Measurements from ENCODE around the gene MAB21L2.
A peak's percentile ranks its signal among the peaks of the same experiment; 100 is the strongest.

The MAB21L2 gene

DNA sequence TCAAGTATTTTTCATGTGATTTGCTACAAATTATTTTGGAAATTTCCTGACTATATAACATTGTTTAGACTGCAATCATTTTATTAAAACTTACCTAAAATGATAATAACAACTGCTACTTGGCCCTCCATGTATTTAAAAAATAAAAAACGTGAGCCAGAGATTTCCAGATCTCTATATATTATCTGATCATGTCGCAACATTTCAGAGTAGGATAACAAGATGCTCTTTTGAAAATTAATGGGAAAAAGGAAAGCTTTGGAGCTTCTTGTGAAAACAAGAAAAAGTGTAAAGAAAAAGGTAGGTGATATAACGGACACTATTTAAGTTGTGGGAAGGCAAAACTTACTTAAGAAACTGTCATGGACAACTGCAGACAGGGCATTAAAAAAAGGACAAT, 14.9 kb upstream of the MAB21L2 start:
- TF ChIP-seq ZNF565 (CRISPR knock-in tag; conservative IDR thresholded peaks at IDR 0.05; ENCODE audit: low read depth) (no peak), SNAI2 (CRISPR knock-in tag; IDR thresholded peaks at IDR 0.05) (no peak), ZC3H10 (CRISPR knock-in tag; IDR thresholded peaks at IDR 0.05) (no peak), CSDC2 (CRISPR knock-in tag; IDR thresholded peaks at IDR 0.05) (no peak), PPARA (CRISPR knock-in tag; IDR thresholded peaks at IDR 0.05; ENCODE audit: borderline replicate concordance) (no peak), ZNF70 (CRISPR knock-in tag; IDR thresholded peaks at IDR 0.05) (no peak), ESRRG (CRISPR knock-in tag; IDR thresholded peaks at IDR 0.05) (no peak), ZNF8 (CRISPR knock-in tag; IDR thresholded peaks at IDR 0.05) (no peak), GLIS3 (CRISPR knock-in tag; IDR thresholded peaks at IDR 0.05) (no peak), ISL1 (CRISPR knock-in tag; IDR thresholded peaks at IDR 0.05) (no peak), CSRNP3 (CRISPR knock-in tag; IDR thresholded peaks at IDR 0.05) (no peak), OSR1 (CRISPR knock-in tag; IDR thresholded peaks at IDR 0.05) (no peak), TCF4 (CRISPR knock-in tag; IDR thresholded peaks at IDR 0.05; ENCODE audit: borderline replicate concordance) (no peak)
- TF ChIP-seq, protein P1, sequence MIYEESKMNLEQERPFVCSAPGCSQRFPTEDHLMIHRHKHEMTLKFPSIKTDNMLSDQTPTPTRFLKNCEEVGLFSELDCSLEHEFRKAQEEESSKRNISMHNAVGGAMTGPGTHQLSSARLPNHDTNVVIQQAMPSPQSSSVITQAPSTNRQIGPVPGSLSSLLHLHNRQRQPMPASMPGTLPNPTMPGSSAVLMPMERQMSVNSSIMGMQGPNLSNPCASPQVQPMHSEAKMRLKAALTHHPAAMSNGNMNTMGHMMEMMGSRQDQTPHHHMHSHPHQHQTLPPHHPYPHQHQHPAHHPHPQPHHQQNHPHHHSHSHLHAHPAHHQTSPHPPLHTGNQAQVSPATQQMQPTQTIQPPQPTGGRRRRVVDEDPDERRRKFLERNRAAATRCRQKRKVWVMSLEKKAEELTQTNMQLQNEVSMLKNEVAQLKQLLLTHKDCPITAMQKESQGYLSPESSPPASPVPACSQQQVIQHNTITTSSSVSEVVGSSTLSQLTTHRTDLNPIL (CRISPR knock-in tag; IDR thresholded peaks at IDR 0.05; ENCODE audit: low read depth): no peak
- ATAC-seq: no peak

- peak; percentile 92 for ATAC-seq
- TF ChIP-seq, protein P2, sequence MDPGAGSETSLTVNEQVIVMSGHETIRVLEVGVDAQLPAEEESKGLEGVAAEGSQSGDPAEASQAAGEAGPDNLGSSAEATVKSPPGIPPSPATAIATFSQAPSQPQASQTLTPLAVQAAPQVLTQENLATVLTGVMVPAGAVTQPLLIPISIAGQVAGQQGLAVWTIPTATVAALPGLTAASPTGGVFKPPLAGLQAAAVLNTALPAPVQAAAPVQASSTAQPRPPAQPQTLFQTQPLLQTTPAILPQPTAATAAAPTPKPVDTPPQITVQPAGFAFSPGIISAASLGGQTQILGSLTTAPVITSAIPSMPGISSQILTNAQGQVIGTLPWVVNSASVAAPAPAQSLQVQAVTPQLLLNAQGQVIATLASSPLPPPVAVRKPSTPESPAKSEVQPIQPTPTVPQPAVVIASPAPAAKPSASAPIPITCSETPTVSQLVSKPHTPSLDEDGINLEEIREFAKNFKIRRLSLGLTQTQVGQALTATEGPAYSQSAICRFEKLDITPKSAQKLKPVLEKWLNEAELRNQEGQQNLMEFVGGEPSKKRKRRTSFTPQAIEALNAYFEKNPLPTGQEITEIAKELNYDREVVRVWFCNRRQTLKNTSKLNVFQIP (CRISPR knock-in tag; IDR thresholded peaks at IDR 0.05; ENCODE audit: borderline replicate concordance, low read depth): 0 out of 2 replicates have a peak, but pooled peaks have one; percentile 43
- TF ChIP-seq ISL1 (CRISPR knock-in tag; IDR thresholded peaks at IDR 0.05): peak; percentile 57; the same call in 1 of the 2 replicates
- TF ChIP-seq ARNTL (CRISPR knock-in tag; IDR thresholded peaks at IDR 0.05; ENCODE audit: borderline replicate concordance, low read depth): no peak
- no peak for TF ChIP-seq PPARA (CRISPR knock-in tag; IDR thresholded peaks at IDR 0.05; ENCODE audit: borderline replicate concordance)
- no peak for TF ChIP-seq CSDC2 (CRISPR knock-in tag; IDR thresholded peaks at IDR 0.05)
Measured at GRCh38 chr4:150569384-150569987, 12.5 kb upstream of the MAB21L2 start.

DNA sequence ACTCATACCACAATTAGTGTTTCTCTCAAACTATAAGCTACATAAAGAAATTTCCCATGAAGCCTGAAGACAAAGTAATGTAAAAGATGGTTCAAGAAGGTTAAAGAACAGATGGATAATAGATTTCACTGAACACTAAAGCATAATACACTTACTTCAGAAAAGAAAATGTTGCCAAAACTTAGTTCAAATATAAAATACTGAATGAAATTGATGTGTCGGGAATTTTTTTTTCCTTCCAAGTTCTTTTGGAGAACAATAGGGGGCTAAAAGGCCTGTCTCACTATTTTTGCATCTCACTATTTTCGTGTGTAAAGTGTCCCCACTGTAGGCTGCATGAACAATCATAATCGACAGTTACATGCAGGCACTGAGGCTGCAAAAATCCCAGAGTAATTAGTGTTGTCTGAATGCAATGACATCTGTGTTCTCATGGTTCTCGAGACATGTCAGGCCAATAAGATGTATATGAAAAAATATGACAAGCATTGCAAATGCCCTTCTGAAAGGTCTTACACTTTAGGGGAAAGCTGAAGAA, 11.9 kb upstream of the MAB21L2 start:
- TF ChIP-seq SNAI2 (CRISPR knock-in tag; IDR thresholded peaks at IDR 0.05) (no peak), TCF4 (CRISPR knock-in tag; IDR thresholded peaks at IDR 0.05; ENCODE audit: borderline replicate concordance) (no peak), ZNF70 (CRISPR knock-in tag; IDR thresholded peaks at IDR 0.05) (no peak), ZFP30 (CRISPR knock-in tag; IDR thresholded peaks at IDR 0.05) (no peak), ZNF8 (CRISPR knock-in tag; IDR thresholded peaks at IDR 0.05) (no peak), PPARA (CRISPR knock-in tag; IDR thresholded peaks at IDR 0.05; ENCODE audit: borderline replicate concordance) (no peak), GLIS3 (CRISPR knock-in tag; IDR thresholded peaks at IDR 0.05) (no peak), ISL1 (CRISPR knock-in tag; IDR thresholded peaks at IDR 0.05) (no peak), ZC3H10 (CRISPR knock-in tag; IDR thresholded peaks at IDR 0.05) (no peak), ESRRG (CRISPR knock-in tag; IDR thresholded peaks at IDR 0.05) (no peak)
- ATAC-seq: no peak; the same call in 2 of the 3 replicates

DNA sequence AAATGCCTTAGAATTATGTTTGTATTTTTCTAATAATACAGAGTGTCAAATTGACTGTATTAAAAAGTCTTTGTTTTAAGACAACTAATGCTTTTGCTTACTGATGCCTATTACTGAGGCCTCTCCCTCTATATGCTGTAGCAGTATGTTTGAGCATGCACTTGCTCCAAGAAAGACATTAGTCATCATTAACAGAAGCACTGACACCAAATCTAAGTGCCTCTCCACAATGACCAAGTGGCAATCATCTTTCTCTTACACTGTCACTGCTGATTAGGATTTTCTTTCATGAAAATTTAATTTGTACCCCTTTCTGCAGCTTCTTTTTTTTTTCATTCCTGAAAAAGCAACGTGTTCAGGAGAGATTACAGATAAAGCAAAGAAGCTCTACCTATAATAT, 11.1 kb upstream of the MAB21L2 start:
- peak; percentile 42; the same call in 2 of the 3 replicates for ATAC-seq
- no peak for TF ChIP-seq SNAI2 (CRISPR knock-in tag; IDR thresholded peaks at IDR 0.05)
- no peak for TF ChIP-seq ZC3H10 (CRISPR knock-in tag; IDR thresholded peaks at IDR 0.05)
- no peak for TF ChIP-seq CSRNP3 (CRISPR knock-in tag; IDR thresholded peaks at IDR 0.05)
- no peak for TF ChIP-seq OSR1 (CRISPR knock-in tag; IDR thresholded peaks at IDR 0.05)
- TF ChIP-seq, protein P2 (CRISPR knock-in tag; IDR thresholded peaks at IDR 0.05; ENCODE audit: borderline replicate concordance, low read depth): no peak
- no peak for TF ChIP-seq ZFP30 (CRISPR knock-in tag; IDR thresholded peaks at IDR 0.05)
- no peak for TF ChIP-seq PPARA (CRISPR knock-in tag; IDR thresholded peaks at IDR 0.05; ENCODE audit: borderline replicate concordance)
- TF ChIP-seq ZFP3 (CRISPR knock-in tag; IDR thresholded peaks at IDR 0.05): no peak
- TF ChIP-seq TCF4 (CRISPR knock-in tag; IDR thresholded peaks at IDR 0.05; ENCODE audit: borderline replicate concordance): no peak
- TF ChIP-seq ZNF8 (CRISPR knock-in tag; IDR thresholded peaks at IDR 0.05): no peak
- TF ChIP-seq ZNF565 (CRISPR knock-in tag; conservative IDR thresholded peaks at IDR 0.05; ENCODE audit: low read depth): no peak

Measured in SK-N-SH treated with all-trans-retinoic acid at 6 μM for 48 hours (cell line).